Measurements from ENCODE around the gene C3orf52.
"Not testable (repeated sequence)": the region's sequence is repeated elsewhere in the genome, so short reads cannot be mapped to it uniquely, and the experiment has no call there.

The C3orf52 gene

DNA sequence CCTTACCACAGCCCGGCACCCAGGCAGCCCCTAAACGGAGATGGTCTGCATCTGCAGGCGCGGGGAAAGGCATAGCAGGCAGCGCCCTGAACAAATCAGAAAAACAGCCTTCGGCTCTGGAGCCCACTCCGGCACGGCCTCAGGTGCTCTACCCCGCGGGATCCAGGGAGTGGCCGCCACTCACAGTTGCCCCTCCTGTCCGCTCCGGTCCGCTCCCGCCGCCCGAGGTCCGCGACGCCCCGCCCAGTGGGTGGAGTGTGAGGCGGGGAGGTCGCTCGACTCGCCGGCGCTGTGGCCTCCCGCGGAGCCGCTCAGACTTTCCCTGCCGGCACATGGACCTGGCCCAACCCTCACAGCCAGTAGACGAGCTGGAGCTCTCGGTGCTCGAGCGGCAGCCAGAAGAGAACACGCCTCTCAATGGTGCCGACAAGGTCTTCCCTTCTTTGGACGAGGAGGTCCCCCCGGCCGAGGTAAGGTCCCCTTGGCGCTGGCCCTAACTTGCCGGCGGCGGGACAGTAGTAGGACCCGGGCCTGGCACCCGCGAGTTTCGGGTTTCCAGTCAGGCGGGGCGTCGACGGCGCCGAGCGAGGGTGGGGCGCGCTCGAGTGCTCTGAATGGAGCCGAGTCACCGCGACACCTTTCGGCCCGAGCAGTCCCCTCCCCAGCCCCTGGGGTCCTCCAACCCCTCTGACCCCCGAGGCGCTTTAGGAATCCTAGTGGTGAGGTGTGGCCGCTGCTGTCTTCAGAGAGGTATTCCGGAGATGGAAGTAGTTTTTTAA lies at the start of gene C3orf52:
TSS of gene C3orf52 (plus strand) at position 314 of the 779 bp plus-strand sequence. CDS start at position 333, 19 bp downstream.
- DNase-seq (ENCODE audit: low spot score), result peak; percentile 96

DNA sequence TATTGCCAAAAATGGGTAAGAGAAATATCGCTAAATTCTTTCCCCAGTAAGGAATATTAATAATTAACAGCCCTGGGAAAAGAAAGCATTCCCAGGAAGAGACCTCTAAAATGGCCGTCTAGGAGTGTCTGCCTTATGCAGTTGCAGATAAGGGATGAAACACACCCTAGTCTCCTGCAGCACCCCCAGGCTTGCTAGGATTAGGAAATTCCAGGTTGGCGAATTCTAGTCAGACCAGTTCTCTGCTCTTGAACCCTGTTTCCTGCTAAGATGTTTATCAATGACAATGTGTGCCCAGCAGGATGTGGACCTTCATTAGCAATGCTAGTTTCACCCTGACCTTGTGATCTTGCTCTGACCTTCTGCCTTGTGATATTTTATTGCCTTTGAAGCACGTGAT lies 49.0 kb upstream of the C3orf52 start:
- DNase-seq (ENCODE audit: low spot score), result not testable (repeated sequence)

DNA sequence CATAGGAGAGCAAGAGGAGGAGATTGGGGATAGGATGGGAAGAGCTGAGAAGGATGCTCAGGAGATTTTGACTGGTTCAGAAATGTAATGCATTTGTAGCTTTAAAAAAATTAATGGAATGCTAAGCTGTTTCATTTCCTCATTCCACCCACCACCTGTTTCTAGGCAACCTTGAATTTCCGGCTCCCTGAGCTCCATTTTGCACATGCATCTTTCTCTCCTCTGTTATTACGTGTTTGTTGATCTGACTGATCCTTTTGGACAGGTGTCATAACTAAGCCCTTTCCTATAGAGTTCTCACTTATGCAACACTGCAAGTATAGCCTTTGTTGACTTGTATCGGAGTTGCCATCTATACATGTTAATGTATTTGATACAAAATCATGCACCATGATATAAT lies 47.3 kb upstream of the C3orf52 start:
- DNase-seq (ENCODE audit: low spot score), result peak; percentile 20

DNA sequence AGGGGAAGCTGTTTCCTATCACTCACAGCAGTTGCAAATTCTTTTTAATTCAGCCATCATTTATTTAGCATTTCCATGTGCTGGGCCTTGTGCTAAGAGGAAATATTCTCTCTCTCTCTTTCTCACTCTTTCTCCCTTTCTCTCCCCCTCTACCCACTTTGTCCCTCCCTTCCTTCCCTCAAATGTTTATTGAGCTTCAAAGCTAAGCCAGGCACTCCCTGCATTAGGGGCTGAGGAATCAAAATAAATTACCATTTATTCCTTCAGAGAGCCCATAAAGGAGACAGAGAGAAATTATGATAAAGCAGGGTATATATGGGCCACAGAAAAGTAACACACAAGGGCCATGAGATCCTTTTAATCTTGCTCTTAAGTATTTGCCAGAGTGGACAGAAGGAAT lies 44.9 kb upstream of the C3orf52 start:
- no peak for DNase-seq (ENCODE audit: low spot score)

- DNase-seq (ENCODE audit: low spot score), result no peak
These were observed 43.3 kb upstream of the C3orf52 start for GRCh38 chr3:112042842-112043280.

DNA sequence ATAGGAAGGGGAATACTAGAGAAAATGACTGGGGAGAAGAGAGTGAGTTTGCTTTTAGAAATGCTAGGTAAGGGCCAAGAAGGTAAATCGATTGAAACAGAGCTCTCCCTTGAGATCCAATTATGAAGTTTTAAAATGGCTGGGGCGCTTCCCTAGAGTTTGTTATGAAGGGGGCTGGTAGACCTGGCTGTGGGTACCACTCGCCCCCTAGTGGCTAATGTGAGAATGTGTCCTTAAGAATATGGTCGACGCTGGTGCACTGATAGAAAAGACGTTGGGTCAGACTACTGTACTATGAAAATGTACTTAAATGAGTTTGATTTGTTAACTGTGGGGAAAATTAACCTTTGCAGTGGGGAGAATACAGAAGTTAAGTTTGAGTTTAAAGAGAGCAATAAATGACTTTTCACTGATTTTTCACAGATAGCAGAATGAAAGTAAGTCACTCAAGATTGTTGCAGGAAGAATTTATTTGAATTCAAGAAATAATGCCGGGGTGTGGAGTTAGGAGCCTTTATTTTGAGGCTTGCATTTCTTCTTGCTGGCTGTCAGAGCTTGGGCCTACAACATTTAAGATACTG lies 42.5 kb upstream of the C3orf52 start:
- DNase-seq (ENCODE audit: low spot score), result peak; percentile 85

- peak; percentile 6 for DNase-seq (ENCODE audit: low spot score)
These were observed 39.6 kb upstream of the C3orf52 start for GRCh38 chr3:112046599-112046998.

DNA sequence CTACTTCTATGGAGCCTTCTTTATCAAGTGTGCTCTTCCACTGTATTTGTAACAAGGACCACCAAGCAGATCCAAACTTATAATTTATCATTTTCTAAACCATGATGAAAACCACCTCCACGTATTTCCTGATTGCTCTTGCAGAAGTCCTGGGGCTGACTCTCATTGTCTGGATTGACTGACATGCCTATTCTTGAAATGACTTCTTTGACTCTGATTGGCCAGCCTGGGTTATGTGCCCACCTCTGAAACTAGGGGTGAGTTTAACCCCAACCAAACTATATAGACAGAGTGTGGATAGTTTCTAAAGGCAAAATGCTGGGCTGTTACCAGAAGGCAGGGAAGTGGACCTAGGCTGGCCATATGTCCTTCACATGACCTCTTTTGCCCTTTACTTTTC lies 38.9 kb upstream of the C3orf52 start:
- no peak for DNase-seq (ENCODE audit: low spot score)

GRCh38 chr3:112048911-112049310 lies 37.3 kb upstream of the C3orf52 start:
- DNase-seq (ENCODE audit: low spot score), result no peak

DNA sequence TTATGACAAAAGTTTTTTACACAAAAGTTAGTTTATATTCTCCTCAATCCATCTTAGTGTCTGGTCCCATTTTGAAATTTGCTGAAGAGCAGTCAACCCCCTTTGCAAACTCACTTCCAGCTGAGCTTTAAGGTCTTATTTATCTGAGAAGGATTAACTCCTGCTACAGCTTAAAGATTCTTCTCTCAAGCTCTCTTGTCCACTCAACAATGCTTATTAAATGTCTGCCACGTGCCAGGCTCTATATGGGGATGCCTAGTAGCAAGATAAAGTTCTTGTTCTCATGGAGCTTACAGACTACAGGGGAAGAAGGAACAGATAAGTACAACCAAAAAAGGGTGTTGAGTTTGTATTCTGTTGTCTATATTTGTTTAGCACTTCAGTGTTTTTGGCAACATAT lies 33.0 kb upstream of the C3orf52 start:
- DNase-seq (ENCODE audit: low spot score), result no peak

GRCh38 chr3:112056451-112056929 lies 29.7 kb upstream of the C3orf52 start:
- DNase-seq (ENCODE audit: low spot score), result peak; percentile 24

DNA sequence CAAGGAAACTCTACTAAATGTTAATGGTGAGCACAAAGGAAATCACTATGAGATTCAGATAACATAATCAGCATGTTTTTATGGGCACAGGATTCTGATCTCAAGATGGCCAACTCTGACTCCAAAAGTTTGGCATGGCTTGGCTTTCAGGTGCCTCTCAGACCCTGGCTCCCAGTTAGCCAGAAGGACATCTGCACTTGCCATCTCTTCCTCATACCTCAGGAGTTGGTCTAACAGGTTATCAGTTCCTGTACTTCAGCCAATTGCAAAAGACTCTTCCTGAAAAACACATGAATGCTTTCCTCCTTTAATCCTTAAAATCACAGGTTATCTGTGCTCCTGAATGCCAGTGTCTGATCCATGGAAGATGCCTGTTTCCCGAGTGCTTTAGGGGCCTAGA lies 26.7 kb upstream of the C3orf52 start:
- DNase-seq (ENCODE audit: low spot score), result no peak

DNA sequence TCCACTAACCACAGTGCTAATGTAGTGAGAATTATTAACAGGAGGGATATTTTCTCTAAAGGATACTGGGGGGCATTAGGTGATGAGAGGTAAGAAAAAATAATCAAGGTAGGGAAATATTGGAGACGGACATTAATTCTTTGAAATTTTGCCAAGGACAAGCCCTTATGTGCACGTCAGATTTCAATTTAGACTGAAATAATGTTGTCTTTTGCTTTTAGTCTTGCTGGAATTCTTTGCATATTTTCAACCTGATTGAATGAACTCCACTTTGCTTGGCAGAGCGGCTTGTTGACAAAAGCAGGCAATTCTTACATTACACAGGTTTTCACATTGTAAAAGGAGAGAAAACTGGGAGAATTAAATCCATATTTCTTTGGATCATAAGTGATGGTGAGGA lies 25.0 kb upstream of the C3orf52 start:
- peak; percentile 40 for DNase-seq (ENCODE audit: low spot score)

DNA sequence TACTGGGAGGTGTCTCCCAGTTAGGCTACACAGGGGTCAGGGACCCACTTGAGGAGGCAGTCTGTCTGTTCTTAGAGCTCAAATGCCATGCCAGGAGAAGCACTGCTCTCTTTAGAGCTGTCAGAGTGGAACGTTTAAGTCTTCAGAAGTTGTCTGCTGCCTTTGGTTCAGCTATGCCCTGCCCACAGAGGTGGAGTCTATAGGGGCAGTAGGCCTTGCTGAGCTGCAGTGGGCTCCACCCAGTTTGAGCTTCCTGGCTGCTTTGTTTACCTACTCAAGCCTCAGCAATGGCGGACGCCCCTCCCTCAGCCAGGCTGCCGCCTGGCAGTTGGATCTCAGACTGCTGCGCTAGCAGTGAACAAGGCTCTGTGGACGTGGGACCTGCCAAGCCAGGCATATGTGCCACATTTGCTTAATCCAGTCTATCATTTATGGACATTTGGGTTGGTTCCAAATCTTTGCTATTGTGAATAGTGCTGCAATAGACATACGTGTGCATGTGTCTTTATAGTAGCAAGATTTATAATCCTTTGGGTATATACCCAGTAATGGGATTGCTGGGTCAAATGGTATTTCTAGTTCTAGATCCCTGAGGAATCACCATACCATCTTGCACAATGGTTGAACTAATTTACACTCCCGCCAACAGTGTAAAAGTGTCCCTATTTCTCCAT lies 13.7 kb upstream of the C3orf52 start:
- DNase-seq (ENCODE audit: low spot score), result not testable (repeated sequence)

DNA sequence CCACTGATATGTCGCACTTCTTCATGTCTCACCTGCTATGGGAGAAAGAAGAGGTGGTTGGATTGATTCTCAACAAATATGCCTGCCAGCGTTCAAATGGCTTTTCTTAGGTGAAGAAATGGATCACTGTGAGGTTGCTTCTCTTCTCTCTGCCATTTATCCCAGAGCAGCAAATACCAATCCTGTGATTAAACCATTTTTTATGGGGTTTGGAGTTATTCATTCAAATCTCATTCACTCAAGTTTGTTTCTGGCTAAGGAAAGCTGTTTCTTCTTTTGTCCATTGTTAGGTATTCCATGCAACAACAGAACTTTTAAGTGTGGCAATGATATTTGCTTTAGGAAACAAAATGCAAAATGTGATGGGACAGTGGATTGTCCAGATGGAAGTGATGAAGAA lies 12.2 kb upstream of the C3orf52 start:
- DNase-seq (ENCODE audit: low spot score), result peak; percentile 33

GRCh38 chr3:112074616-112075497 lies 11.3 kb upstream of the C3orf52 start:
- peak; percentile 80 for DNase-seq (ENCODE audit: low spot score)

DNA sequence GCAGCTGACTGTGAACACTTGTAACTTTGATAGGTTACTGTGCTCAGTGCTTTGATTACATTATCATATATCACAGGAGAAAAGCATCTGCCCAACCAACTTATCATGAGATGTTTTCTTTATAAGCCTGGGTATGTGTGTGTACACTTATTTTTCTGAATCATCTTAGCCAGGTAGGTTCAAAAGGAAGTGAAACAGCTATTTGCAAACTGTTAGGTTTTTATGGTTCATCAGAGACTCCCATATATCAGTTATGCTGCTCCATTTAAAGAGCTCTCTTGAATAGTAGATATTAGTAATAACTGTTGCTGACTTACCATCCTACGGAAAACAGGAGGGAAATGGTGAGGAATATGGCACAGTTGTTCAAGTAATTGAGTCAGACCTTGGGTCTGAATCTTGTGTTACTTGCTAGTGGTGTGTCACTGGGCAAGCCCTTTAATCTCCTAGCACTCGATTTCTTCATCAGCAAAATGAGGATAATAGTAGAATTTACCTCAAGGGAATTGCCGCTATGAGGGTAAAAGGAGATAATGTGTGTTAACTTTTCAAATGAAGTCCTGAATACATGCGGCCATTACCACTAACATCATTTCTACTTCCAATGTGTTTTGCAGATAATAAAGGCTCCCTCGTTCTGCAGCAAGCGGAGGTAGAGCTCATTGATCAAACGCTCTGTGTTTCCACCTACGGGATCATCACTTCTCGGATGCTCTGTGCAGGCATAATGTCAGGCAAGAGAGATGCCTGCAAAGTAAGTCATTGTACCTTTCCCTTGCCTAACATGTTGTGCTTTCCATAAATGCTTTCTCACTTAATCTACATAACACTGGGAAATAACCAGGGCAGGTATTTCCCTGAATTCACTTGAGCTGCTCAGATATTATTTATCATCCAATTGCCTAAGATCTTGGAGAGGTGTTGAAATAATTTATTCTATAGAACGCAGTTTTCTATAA lies 7.8 kb upstream of the C3orf52 start:
- DNase-seq (ENCODE audit: low spot score), result no peak

DNA sequence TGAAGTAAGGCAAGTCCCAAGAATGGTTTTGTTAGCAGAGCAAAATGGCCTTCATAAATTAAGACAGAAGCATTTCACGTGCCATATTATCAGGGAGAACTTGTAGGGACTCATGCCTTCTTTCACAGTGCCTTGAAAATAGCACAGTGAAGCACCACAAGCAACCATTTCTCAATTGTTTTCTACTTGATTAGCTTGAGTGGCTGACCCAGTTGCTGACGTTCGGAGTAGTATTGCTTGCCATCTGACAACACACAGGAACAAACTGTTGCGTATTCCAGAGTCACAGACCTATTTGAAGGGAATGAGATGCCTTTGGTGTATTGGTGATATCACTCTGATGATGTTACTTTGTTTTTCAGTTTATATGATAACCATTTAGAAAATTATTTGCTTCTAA lies 3.0 kb upstream of the C3orf52 start:
- no peak for DNase-seq (ENCODE audit: low spot score)

DNA sequence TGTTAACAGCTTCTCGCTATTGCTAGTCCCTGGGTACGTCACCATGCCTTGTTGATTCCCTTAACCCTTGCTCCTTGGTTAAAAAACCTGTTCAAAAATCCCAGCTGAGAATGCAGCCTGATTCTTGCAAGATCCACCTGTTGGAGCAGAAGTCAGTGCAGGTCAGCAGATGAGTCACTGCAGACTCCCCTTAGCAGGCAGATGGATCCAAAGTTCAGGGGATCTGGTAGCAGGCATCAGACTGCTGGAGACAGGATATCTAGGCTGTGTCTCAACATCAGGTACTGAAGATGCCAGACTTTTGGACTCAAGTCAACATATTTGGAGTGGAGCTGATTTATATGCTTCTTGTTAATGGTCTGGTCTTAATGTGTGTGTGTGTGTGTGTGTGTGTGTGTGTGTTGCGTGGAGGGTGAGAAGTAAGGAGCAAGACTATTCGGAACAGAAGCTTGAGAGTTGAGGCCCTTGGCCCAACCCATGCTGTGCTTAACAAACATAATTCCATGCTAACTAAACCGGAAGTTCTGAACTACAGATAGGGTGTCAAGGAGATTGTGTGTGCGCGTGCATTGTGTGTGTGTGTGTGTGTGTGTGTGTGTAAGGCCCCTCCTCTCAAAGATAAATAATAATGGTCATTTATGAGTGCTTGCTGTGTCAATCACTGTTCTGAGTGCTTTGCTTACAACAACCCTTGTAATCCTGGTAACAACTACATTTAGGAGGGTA lies 1.0 kb upstream of the C3orf52 start:
- DNase-seq (ENCODE audit: low spot score), result no peak

GRCh38 chr3:112085735-112086075 lies 484 bp upstream of the C3orf52 start:
- DNase-seq (ENCODE audit: low spot score), result no peak

Data from GM03348 (cell line).